Ascending aorta (tissue), 2 donors: ENCODE data around the gene CACNA2D1. TPM values are rescaled to one million over a fixed set of nuclear protein-coding genes. Genes with fewer than 3 reads are reported as not detected.

Experiments
- DNase-seq, 2 donors: peaks; one replicate each; pipeline ENCODE4 v3.0.0-alpha.2; 2019; ENCODE audit warnings: low spot score in 2 of 2
- H3K27ac ChIP-seq, 2 donors: fragments of 200-600 bp; sonication (generic); one replicate each; pipeline ENCODE4 v1.5.1; 2016 to 2017; ENCODE audit warnings: mild to moderate bottlenecking in 1 of 2
- H3K27me3 ChIP-seq: fragments of 200-600 bp; sonication (generic); one replicate; pipeline ENCODE4 v1.5.1; 2017
- H3K36me3 ChIP-seq, 2 donors: fragments of 200-600 bp; sonication (generic); one replicate each; pipeline ENCODE4 v1.5.1; 2016
- H3K4me1 ChIP-seq, 2 donors: fragments of 200-600 bp; sonication (generic); one replicate each; pipeline ENCODE4 v1.5.1; 2016 to 2017; ENCODE audit warnings: mild to moderate bottlenecking in 1 of 2
- H3K4me3 ChIP-seq, 2 donors: fragments of 200-600 bp; sonication (generic); one replicate each; pipeline ENCODE4 v1.5.1; 2016 to 2017; ENCODE audit warnings: mild to moderate bottlenecking in 1 of 2
- H3K9me3 ChIP-seq, 2 donors: fragments of 200-600 bp; sonication (generic); one replicate each; pipeline ENCODE4 v1.5.1; 2016
- intact Hi-C: fragments of 100-400 bp; cut with DNase I; formaldehyde crosslinking; loops from one replicate; pipeline ENCODE4 v1.15.1; 2023
- total RNA-seq: library from RNA; depleted of rRNA; stranded (reverse); fragments of >200 nt; gene quantifications from one replicate; pipeline ENCODE4 v1.1.0, GENCODE V29; 2016
- TF ChIP-seq, protein P1 (sequence below), 3 experiments: fragments of 200-600 bp in 2 of 3; fragments of 450-650 bp in 1 of 3; sonication (generic) in 2 of 3; IDR thresholded peaks; one replicate each; pipeline ENCODE4 v1.5.1; 2016 to 2019; ENCODE audit warnings: antibody characterized with exemption in 3 of 3, mild to moderate bottlenecking in 1 of 3, moderate library complexity in 1 of 3

CACNA2D1 gene
- total RNA-seq, 1 donor from 2014 or later: 17.3 TPM

DNA sequence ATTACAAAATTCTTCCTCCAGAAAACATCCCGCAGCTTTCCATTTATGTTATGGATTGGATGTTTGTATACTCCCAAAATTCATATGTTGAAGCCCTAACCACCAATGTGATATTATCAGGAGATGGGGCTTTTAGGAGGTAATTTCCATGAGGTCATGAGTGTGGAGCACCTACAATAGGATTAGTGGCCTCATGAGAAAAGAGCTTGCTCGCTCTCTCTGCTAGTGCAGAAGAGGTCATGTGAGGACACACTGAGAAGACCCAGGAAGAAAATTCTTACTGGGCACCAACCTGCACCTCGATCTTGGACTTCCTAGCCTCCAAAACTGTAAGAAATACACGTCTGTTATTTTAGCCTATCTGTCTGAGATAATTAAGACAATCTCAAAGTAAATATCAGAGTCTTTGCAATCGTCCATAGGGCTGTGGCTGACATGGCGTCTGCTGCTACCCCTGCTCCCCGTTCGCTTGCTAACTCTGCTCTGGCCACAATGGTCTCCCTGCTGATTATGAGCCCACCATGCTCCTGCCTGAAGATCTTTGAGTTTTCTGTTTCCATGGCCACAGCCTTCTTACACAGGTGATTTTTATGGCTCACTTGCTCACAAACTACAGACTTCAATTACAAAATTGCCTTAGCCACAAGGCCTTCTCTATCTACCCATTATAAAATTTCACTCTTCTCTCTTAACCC is 333.3 kb downstream of the CACNA2D1 start:
- intact Hi-C loops: no loop called here
- TF ChIP-seq, protein P1, sequence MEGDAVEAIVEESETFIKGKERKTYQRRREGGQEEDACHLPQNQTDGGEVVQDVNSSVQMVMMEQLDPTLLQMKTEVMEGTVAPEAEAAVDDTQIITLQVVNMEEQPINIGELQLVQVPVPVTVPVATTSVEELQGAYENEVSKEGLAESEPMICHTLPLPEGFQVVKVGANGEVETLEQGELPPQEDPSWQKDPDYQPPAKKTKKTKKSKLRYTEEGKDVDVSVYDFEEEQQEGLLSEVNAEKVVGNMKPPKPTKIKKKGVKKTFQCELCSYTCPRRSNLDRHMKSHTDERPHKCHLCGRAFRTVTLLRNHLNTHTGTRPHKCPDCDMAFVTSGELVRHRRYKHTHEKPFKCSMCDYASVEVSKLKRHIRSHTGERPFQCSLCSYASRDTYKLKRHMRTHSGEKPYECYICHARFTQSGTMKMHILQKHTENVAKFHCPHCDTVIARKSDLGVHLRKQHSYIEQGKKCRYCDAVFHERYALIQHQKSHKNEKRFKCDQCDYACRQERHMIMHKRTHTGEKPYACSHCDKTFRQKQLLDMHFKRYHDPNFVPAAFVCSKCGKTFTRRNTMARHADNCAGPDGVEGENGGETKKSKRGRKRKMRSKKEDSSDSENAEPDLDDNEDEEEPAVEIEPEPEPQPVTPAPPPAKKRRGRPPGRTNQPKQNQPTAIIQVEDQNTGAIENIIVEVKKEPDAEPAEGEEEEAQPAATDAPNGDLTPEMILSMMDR (IDR thresholded peaks at IDR 0.05): no peak
- no peaks in the 10 kb centered on the region for H3K4me1 ChIP-seq
- DNase-seq: no peak
- H3K27me3 ChIP-seq: no peaks in the 10 kb centered on the region
- no peaks in the 10 kb centered on the region for H3K36me3 ChIP-seq
- no peaks in the 10 kb centered on the region for H3K9me3 ChIP-seq
- H3K4me3 ChIP-seq: no peak overlapping the region
- no peak overlapping the region for H3K27ac ChIP-seq

DNA sequence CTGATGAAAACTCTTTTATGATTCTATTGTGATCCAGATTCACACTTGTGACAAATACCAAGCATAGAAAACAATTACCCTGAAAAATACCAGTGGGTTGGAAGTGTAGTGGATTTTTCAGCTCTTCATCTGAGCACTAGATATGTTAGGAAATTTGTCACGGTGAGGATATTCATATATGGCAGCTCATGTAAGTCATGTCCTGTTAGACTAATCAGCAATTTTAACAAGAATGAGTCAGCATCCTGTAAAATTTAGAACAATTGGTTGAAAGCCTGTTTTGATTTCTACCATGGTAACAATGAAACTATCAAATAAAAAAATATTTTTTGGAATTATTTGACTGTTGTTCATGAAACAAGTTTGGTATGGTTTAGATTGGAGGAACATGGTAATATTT is 334.3 kb downstream of the CACNA2D1 start:
- Histone ChIP-seq H3K9me3 (no peaks in the 10 kb centered on the region), H3K27me3 (no peaks in the 10 kb centered on the region), H3K4me3 (no peak overlapping the region), H3K4me1 (no peaks in the 10 kb centered on the region), H3K36me3 (no peaks in the 10 kb centered on the region), H3K27ac (no peak overlapping the region)
- DNase-seq: no peak
- TF ChIP-seq, protein P1 (IDR thresholded peaks at IDR 0.05): no peak
- intact Hi-C loops: no loop called here

DNA sequence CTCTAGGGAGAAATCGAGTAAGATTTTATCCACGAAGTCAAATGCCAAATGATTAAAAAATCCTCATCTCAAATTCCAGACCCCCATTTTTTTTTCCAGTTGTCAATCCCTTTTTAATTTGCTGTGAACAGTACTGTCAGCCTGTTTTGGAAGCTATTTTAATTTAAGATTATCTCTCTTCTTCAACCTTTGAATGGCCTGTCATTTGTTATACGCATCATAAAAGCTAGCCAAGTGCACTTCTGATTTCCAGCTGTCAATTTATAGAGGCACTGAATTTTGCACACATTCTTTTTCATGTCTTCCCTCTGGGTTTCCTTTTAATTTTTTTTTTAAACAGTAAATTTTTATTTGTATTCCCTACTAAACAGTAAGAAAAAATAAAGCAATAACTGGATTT is 337.4 kb downstream of the CACNA2D1 start:
- H3K27me3 ChIP-seq: no peaks in the 10 kb centered on the region
- H3K27ac ChIP-seq: no peak overlapping the region
- DNase-seq: no peak
- no peaks in the 10 kb centered on the region for H3K4me1 ChIP-seq
- H3K36me3 ChIP-seq: no peaks in the 10 kb centered on the region
- H3K4me3 ChIP-seq: no peak overlapping the region
- no peaks in the 10 kb centered on the region for H3K9me3 ChIP-seq
- intact Hi-C loops: no loop called here
- TF ChIP-seq, protein P1 (IDR thresholded peaks at IDR 0.05): no peak

DNA sequence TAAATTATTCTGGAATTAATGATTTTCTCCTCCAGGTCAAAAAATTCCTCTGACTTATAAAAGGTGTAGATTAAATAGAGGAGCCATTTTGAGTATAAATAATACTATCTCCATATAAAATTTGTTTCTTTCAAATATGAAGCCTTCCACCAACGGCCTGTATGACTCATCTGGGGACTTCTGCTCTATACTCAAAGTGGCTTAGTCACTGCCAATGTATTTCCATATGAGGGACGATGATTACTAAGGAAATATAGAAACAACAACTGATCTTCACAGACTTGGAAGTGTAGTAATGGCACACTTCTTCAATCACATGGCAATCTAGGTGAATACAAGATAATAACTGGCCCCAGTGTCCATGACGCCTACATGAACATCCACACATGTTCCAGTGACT is 338.1 kb downstream of the CACNA2D1 start:
- intact Hi-C loops: no loop called here
- TF ChIP-seq, protein P1 (IDR thresholded peaks at IDR 0.05): no peak

DNA sequence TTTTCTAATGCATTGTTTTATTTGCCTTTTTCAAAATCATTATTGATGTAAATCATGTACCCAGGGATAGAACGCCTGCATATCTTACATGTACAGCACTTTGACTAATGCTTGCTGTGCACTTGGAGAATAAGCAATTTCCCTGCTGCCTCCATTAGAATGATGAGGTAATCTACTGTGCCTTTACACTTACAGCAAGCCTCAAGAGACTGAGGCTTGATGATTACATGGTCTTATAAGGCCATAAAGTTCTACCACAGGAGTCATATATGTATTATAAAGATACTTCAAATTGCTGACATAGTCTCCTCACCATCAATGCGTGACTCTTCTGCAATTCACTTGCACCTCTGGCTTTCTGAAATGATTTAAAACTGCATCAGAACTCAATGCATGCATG is 345.2 kb downstream of the CACNA2D1 start:
- DNase-seq: no peak
- intact Hi-C loops: no loop called here
- TF ChIP-seq, protein P1 (IDR thresholded peaks at IDR 0.05): no peak
- Histone ChIP-seq H3K36me3 (no peaks in the 10 kb centered on the region), H3K4me3 (no peak overlapping the region), H3K4me1 (no peaks in the 10 kb centered on the region), H3K27me3 (no peaks in the 10 kb centered on the region), H3K9me3 (no peaks in the 10 kb centered on the region), H3K27ac (no peak overlapping the region)

More for the DNA sequence above, 338.1 kb downstream of the CACNA2D1 start:
- no peak overlapping the region for H3K4me3 ChIP-seq
- no peaks in the 10 kb centered on the region for H3K36me3 ChIP-seq
- H3K4me1 ChIP-seq: no peaks in the 10 kb centered on the region
- no peak for DNase-seq
- H3K27me3 ChIP-seq: no peaks in the 10 kb centered on the region
- H3K9me3 ChIP-seq: no peaks in the 10 kb centered on the region
- no peak overlapping the region for H3K27ac ChIP-seq
